Stimulated activated naive CD8-positive, alpha-beta T cell treated with anti-CD3 and anti-CD28 coated beads, Interleukin-15, Interleukin-2, amounts not matched to agents 100 U/mL and 50 U/mL, for 24 hours (primary cell): Measurements from ENCODE around the gene CTBP2.

Source experiments
- ATAC-seq: fragments of 150-1000 bp; cut with Tn5 transposase; one replicate; pipeline ENCODE4 v1.10.0; 2021
- DNase-seq: peaks from one replicate; pipeline ENCODE4 v3.0.0; 2021

The CTBP2 gene

DNA sequence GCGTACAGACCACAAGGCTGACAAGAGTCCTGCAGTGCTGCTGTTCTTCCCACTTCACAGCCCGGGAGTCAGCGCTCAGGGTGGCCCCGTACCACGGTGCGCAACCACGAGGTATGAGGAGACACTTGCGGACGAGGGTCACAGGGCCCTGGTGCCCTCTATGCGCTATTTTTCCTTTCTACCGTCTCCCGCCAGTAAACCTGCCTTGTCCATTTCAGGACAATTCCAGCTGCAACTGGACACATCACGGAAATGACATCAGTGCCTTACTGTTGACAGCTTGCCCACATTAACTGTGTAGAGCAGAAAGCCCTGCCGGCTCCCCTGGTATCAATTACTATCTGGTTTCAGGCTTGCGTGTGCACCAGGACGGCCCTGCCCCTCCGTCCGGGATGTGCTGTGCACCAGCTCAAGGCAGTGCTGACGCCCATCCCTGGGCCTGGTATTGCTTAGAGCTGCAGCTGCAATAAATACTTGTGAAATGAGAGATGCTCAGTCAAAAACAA, 153.4 kb downstream of the CTBP2 start:
- no peak for DNase-seq

DNA sequence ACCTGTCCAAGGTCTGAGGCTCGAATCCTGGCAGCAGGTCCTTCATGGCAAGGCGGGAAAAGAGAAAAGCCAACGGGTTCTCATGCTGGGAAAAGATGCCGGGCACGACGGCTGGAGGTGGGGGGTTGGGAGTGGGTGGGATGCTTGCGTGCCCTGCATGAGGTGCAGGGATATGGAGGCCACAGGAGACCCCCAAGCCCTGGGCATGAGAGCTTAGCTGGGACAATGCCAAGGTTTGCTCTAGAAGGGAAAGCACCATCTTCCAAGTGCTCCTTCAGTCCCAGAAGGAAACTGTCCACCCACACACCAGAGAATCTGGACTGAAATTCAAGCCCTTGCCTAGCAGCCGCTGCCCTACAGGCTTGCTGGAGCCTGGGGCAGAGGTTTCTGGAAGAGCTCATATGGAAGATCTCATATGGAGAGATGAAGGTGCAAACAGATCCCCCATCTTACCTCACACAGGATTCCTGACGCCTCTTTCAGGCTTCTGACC, 154.1 kb downstream of the CTBP2 start:
- no peak for DNase-seq
- ATAC-seq, result no peak

More for the DNA sequence above, 153.4 kb downstream of the CTBP2 start:
- no peak for ATAC-seq

DNA sequence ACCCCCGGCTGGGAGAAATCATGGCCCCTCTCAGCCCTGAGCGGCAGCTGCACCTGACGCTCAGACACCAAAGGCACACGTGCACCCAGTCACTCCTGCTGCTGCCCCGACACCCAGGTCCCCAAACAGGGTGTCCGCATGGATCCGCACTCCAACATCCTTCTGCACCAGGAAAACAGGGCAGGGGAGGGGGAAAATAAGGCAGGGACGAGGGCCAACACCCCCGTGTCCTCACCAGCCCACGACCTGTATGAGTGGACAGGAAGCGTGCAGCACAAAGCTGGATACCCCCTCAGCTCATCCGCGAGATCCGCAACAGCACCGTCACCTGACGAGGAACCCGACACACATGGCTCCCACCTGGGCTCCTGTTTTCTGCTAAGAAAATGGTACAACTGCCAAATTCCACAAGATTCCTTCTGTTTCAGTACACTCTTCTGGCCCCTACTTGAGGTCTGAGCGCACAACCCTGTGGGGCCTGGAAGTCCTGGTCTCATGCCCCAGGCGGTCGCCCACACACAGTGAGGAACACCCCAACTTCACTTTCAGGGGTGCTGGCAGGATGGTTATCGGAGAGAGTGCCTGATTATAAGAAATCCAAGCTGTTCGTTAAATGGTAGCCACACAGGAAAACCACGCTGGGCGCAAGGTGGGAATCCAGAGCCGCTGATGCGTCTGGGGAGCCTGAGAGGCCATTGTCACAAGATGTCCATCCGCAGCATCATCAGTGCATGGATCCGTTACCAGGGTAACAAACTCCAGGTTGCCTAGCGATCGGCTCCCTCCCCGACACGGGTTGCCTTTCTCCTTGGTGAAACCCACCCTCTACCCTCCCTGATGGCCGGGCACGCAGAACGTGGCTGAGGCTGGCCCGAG, 154.8 kb downstream of the CTBP2 start:
- ATAC-seq (no peak), DNase-seq (no peak)

DNA sequence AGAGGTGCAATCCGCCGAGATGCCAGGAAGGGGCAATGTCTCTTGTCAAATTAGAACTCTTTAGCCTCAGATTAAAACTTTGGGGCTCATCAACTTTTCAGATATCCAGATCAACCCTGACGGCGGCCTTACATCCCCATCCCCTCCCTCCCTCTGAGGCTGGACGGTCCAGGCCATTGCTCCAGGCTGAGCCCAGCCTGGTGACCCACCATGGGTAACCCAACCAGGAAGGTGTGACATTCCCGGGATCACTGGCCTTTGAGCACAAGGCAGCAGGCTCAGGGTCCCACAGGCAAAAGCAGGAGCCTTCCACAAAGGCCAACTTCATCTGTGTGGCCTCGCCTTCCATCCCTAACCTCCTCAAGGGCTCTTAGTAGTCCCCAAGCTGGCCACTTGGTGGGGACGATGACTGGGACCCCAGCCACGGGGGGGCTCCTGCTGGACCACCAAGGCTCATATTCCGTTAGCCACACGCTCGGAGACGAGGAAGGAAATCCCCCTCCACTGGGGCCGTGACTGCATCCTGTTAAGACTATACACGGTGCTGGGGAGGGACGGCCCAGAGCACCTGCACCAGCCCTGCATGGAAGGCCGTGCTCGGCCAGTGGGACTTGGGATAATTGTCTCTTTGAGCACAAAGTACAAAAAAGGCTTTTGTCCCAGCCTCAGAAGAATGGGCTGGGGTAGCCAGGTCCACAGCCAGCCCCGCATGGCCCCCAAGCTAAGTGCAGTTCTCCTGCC, 155.6 kb downstream of the CTBP2 start:
- ATAC-seq, result no peak
- DNase-seq, result no peak

DNA sequence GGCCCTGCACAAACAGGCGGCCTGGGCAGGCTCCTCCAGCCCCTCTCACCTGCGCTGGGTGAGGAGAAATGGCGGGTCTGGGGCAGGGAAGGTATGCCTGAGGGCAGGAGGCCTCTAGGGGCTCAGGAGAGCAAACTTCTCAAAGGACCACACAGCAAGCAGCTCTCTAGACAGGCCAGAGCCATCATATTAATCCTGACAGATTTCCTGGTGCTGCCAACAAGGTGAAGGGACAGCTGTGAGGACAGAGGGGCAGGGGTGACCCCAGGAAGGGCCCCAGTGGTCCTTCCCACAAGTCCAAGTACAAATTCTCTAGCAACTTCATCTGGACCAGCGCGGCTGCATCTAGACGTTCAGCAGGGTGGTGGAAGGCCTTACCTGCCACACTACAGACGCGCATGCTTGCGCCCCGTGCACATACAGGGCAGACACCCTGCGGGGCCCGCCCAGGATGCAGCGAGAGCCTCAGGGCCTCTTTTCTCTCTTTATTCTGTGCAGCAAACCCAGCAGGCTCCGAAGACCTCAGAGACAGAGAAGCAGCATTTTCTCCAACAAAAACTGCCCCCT, 156.4 kb downstream of the CTBP2 start:
- DNase-seq, result no peak
- ATAC-seq, result no peak

DNA sequence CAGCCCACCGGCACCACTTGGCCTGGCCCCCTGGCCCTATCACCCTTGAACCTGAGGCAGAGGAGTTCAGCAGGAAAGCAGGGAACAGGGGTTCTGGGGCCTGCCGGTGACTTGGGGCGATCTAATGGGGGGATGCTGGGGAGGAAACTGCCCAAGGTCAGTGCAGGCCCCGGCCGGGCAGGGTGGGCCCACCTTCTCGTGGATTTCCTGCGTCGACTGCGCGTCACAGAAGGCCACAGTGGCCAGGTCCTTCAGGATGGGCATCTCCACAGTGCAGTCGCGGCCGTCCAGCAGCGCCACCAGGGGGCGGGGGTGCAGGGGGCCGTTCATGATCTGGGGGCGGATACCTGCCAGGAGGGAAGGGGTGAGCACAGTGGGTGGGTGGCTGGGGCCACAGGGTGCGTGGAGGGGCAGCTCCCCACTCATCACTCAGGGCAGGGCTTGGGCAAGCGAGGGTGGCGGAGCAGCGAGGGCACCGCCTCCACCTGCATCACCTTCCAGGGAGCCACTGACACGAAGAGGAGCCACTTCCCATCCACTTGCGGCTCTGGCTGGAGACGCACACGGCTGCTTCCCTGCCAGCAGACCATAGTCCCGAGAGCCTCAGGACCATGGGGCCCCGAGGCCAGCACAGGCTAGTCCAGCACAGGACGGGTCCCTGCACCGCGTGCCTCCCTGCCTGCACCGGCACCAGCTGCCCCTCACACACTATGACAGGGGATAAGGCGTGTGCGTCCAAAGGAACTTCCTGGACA, 157.0 kb downstream of the CTBP2 start:
- ATAC-seq (no peak), DNase-seq (no peak)

DNA sequence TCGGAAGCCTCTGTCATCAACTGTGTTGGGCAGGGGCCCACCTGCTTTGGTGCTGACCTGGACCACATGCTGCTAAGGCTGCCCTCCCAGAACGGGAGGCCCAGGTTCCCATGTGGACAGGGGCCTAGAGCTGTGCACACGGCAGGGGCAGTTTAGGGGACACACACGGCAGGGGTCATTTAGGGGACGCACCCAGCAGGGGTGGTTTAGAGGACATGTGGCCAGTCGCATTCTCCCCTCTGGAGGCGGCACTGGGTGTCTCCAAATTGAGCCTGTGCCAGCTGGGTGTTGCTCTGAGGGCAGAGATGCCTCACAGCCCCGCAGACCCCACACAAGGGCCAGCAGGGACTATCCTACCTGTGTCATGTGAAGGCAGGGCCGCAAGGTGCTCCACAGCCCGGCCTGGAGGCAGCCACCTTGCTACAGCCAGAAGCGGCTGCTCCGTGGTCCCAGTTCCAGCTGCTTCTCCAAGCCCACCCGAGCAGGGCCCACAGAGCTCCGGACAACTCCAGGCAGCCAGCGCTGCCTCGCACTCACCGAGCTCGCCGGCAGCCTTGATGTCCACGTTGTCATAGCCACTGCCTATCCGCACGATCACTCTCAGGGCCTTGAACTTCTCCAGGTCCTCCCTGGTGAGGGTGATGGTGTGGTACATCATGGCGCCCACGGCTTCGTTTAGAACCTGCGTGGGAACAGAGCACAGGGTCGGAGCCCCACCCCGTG, 157.8 kb downstream of the CTBP2 start:
- no peak for ATAC-seq
- no peak for DNase-seq

DNA sequence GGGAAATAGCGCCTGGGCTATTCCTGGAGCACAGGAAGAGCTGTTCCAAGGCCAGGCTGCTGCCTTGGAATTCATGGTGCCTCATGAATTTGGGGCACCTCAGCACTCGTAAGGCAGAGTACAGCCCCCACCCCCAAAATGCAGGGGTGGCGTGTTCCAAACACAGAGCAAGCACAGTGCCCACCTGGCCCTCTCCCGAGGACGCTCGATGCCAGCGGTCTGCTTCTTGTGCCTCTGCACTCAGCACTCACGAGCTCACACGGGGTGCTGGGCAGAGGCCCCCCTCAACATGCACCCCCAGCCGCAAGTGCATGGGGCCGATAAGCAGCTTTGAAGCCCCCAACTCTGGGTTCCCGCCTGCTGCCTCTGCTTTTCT, 158.3 kb downstream of the CTBP2 start:
- DNase-seq (no peak), ATAC-seq (no peak)

DNA sequence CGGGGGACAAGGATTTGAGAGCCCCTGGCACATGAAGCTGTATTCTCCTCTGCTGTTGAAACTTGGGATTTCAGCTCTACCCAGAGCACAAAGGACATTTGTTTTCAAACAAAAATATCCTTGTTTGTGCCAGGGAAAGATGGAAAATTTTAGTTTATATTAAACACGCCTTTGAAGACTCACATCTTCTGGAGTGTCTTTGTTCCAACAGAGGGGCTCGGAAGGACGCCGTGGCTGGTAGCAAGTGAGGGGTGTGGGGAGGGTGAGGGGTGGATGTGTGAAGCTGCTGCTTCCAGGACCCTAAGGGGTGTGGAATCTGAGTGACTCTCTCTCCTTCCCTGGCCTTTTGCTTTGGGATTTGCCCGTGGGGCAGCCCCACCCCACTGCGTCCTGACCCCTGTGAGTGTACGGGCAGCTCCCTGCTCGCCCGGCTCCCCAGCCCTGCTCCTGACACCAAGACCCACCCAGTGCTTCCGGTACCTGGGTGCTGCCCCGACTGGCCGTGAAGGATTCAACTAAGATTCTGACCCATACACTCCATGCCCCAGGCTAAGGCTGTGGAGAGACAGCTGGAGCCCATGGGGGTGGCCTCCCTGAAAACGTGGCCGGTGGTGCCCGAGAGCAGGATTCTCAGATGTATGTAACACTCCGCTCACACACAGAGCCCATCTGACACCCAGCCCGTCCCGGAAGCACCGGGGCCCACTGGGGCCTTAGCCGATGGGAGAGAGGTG, 158.9 kb downstream of the CTBP2 start:
- DNase-seq, result no peak

DNA sequence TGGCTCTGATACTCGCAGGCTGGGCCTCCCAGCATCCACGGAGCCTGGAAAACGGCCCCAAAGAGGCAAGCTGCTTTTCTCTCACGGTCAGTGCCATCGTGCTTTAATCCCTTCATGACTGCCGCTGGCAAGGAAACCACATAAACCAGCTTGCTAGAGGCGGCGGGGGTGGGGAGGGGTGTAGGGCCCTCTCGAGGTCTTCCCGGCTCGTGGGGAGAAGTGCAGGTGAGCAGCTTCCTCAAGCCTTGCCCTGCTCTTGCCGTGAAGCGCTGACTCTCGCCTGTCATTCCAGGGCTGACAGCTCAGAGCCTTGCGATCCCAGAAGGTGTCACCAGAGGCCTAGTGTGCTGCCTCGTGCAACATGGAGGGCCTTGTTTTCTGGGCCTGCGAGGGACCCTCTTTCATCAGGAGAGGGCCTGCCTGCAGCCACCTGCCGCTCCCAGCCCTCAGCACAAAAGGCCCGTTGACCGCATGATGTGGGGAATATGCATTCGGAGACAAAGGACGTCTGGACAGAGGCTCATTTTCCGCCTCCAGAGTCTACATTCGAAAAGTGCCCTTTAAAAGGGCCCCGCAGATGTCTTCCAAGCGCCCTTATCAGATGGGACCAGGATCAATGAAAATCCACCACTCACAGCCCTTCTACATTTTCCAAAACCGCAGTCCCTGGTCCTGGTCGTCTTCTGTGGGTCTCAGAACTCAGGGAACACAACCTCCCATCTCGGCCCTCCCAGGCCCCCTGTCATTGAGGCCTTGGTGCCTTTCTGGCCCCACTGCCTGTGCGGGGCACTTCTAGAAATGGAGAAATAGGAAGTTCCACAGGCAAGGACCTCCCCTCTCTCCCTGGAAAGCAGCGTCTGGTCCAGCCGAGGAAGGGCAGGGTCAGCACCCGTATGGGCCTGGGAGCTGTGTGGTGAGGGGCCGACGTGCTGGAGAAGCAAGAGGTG, 159.7 kb downstream of the CTBP2 start:
- ATAC-seq (no peak), DNase-seq (no peak)

More for the DNA sequence above, 158.9 kb downstream of the CTBP2 start:
- ATAC-seq, result no peak

DNA sequence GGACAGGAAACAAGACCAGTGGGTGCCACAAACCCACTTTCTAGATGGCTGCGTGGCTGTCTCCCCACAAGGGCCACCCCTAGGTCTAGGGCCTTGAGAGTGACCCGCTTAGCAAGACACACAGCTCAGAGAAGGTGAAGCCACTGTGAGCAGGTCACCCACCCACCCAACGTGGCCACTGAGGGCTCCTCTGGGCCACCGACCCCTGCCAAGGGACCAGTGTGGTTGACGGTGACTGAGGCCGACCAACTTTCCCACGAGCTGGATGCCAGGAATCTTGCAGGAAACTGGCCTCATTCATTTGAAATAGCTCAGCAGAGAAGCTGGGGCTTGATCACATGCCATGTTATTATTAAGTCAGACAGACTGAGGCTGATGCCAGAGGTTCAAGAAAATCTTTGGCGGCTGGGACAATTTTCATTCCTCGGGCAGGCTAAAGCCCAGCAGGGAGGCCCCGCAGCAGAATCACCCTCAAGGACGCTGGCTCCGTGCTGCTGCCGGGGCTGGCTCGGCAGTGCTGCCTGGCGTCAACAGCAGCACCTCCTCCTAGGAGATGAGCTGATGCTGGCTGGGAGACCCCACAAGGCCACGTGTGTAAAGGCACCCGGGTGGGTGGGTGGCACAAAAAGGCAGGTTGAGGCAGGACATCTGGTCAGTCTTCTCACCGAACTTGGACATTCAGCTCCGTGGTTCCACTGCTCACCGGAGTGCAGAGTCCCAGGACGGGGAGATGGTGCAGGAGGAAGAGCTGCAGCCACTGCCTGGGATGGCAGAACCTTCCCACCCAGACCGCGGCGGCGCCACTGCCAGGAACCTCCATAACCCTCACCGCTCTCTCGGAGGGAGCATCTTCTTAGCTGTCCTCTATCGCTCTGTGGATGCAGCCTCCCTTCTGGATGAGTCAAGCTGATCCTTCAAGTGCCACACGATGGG, 160.7 kb downstream of the CTBP2 start:
- ATAC-seq (no peak), DNase-seq (no peak)

DNA sequence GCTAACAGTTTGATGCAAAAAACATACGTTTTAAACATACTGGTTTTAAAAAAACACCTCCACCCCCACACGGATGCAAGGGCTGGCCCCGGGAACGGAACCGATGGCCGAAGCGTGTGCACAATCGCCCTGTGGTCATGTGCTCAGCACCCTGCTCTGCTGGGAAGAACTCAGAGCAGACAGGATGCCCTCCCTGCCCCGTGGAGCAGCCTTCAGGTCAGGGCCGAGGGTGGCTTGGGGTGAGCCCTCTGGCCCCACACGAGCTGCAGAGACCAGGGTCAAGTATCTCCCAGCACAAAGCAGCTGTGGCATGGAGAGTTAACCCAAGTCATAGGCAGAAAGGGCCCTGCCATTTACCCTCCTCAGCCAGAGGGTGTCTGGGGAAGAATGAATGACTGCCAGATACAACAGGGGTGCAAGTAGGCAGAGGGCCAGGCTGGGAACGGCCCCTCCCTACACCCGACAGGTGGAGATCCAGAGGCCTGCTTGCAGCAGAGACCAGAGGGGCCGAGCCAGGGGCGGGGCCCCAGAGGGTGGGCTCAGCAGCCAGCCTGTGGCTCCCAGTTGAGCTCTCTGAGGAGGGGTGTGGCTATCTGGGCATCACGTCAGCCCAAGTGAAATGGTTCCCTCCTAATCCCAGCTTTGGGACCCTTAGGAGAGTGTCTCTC, 161.6 kb downstream of the CTBP2 start:
- ATAC-seq, result no peak

DNA sequence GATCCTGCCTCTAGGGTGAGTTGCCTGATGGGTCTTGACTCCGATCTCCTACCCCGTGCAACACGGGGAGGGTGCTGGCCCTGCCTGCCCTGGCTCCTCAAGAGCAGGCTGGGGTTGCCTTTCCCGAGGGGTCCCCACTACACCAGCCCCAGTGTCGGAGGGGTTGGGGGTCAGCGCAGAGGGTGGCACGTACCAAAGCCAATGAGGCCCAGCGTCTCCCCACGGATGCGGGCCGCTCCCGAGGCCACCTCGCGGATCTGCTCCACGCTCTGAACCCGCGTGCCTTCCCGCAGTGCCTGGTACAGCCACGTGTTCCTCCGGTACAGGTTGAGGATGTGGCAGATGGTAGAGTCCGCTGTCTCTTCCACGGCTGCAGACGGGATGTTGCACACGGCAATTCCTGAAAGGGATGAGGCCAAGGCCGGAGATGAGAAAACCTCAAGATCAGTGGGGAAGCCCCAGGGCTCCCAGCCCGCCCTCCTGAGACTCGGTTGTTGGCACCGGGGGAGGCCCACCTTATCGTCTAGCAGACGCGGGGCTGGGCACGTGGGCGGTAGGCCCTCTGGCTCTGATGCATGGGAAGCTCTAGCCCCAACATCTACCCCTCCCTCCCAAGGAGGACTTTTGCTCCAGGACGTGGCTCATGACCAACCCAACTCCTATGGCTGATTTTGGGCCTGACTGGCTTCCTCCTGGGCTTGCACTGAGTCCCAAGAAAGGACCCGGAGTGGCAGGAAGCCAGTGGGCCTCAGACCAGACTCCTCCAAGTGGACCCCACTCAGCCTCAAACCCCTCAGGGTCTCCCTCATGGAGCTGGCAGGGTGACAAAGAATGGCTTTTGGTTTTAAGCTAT, 162.4 kb downstream of the CTBP2 start:
- ATAC-seq (no peak), DNase-seq (no peak)

More for the DNA sequence above, 161.6 kb downstream of the CTBP2 start:
- no peak for DNase-seq

DNA sequence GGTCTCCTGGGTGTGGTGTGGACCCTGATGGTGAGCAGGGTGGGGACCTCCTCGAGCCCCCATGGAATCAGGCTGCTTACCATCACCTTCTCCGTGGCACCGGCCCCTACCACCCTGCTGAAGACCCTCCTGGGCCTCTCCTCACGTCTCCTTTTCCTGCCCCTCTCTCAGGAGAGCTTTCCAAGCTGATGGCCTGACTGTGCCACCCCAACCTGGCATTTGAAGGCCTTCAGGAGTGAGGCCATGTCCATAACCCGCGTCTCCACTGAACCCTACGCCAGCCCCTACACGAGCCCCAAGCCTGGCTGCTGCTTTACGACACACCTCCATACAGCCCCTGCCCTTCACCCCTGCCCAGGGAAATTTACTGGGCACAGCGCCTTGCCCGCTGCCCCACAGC, 163.1 kb downstream of the CTBP2 start:
- no peak for ATAC-seq
- no peak for DNase-seq

DNA sequence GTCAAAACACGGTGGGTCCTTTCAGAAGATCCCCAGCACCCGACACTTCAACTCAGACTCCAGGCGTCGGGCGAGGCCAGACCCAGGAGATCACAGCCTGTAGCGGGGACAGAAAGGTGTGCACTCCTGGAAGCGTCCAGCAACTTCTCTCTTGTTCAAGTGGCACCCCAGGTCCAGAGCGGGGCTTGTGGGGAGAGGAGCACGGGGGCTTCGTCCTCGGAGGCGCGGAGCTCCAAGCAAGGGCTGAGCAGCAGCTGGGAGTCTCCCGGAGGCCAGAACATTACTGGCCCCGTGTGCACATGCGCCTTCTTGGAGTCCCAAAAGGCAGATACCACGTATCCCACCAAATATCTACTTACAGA, 163.5 kb downstream of the CTBP2 start:
- DNase-seq (no peak), ATAC-seq (no peak)

DNA sequence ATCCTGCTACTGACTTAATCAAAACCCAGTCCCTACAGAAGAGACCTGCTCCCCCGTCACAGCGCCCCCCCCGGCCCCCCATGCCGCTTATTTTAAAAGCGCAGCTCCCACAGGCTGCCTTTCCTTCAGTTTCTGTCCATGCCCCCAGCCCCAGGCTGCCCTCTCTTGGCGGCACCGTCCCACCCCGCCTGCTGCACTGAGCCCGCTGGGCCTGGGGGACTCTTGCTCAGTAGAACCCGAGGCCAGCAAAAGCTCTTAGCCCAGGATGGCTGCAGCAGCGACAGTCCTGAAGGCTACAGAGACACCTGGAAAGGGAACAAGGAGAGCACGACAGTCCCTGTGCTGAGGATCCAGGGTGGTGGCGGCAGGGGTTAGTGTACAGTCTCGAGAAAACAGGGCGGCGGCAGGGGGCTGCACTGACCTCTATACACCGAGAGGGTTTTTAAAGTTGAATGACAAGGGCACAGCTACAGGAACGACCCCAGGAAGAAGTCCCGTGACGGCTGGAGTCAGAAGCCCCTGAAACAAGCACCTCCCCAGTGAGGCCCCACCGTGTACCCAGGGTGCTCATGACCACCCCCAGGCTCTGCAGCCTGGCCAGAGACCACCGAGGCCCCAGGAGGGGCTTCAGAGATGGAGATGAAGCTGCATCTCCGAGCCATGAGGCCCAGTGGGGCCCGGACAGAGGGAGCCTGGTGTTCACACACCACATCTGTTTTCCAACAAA, 164.1 kb downstream of the CTBP2 start:
- DNase-seq, result no peak

More for the DNA sequence above, 164.1 kb downstream of the CTBP2 start:
- no peak for ATAC-seq
